ENCODE results near the gene TMUB2.
A peak's percentile ranks its signal among the peaks of the same experiment; 100 is the strongest.

Gene TMUB2

DNA sequence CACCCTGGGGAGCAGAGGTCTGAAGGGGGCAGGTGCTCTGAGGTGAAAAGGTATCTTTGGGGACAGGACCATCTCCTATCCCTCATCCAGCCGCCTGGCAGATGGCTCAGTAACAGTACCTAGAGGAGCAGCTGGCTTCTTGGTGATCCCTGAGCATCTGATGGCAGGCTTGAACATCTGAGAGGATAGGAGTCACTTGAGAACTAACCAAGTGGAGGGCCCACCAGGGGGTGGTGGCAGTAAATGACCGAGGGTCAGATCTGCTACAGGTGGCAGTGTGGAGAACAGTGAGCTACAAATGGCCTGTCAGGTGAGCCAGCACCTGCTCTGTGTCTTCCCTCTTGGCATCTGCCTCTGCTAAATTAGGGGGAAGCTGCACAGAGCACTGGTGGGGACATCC is 31.3 kb upstream of the TMUB2 start:
- TF ChIP-seq SIN3A (IDR thresholded peaks at IDR 0.05; ENCODE audit: borderline replicate concordance, insufficient read depth, low read length), result no peak
- no peak for TF ChIP-seq POLR2AphosphoS5 (IDR thresholded peaks at IDR 0.05; ENCODE audit: low read depth, low read length)
- no peak for TF ChIP-seq TAF1 (IDR thresholded peaks at IDR 0.05; ENCODE audit: borderline replicate concordance, insufficient read depth, low read length)
- TF ChIP-seq FOXP2 (optimal IDR thresholded peaks at IDR 0.05; ENCODE audit: borderline replicate concordance, extremely low read depth, extremely low read length, insufficient read depth), result no peak
- TF ChIP-seq, protein P1, sequence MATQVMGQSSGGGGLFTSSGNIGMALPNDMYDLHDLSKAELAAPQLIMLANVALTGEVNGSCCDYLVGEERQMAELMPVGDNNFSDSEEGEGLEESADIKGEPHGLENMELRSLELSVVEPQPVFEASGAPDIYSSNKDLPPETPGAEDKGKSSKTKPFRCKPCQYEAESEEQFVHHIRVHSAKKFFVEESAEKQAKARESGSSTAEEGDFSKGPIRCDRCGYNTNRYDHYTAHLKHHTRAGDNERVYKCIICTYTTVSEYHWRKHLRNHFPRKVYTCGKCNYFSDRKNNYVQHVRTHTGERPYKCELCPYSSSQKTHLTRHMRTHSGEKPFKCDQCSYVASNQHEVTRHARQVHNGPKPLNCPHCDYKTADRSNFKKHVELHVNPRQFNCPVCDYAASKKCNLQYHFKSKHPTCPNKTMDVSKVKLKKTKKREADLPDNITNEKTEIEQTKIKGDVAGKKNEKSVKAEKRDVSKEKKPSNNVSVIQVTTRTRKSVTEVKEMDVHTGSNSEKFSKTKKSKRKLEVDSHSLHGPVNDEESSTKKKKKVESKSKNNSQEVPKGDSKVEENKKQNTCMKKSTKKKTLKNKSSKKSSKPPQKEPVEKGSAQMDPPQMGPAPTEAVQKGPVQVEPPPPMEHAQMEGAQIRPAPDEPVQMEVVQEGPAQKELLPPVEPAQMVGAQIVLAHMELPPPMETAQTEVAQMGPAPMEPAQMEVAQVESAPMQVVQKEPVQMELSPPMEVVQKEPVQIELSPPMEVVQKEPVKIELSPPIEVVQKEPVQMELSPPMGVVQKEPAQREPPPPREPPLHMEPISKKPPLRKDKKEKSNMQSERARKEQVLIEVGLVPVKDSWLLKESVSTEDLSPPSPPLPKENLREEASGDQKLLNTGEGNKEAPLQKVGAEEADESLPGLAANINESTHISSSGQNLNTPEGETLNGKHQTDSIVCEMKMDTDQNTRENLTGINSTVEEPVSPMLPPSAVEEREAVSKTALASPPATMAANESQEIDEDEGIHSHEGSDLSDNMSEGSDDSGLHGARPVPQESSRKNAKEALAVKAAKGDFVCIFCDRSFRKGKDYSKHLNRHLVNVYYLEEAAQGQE (IDR thresholded peaks at IDR 0.05; ENCODE audit: insufficient read depth in 1 of 2, low read depth in 2 of 2, low read length in 2 of 2), result no peak

DNA sequence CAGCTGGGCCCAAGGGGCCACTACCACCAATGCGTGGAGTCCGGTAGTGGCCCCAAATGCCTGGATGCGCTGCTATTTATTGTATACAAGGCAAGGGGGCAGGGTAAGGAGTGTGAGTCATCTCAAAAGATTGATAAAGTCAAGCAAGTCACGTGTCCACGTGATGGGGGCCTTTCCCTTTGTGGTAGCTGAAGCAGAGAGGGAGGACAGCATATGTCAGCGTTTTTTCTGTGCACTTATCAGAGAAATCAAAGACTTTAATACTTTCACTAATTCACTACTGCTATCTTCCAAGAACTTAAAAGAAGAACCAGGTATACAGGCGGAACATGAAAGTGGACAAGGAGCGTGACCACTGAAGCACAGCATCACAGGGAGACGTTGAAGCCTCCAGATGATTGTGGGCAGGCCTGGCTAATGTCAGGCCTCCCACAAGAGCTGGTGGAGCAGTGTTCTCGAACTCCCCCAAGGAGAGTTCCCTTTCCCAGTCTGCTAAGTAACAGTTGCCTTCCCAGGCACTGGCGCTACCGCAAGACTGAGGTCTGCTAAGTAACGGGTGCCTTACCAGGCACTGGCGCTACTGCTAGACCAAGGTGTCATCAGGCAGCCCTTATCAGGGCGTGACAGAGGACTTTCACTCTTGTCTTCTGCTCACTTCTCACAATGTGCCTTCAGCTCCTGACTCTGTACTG is 27.1 kb upstream of the TMUB2 start:
- TF ChIP-seq, protein P1 (IDR thresholded peaks at IDR 0.05; ENCODE audit: insufficient read depth in 1 of 2, low read depth in 2 of 2, low read length in 2 of 2), result no peak
- no peak for TF ChIP-seq SIN3A (IDR thresholded peaks at IDR 0.05; ENCODE audit: borderline replicate concordance, insufficient read depth, low read length)
- no peak for TF ChIP-seq POLR2AphosphoS5 (IDR thresholded peaks at IDR 0.05; ENCODE audit: low read depth, low read length)
- TF ChIP-seq FOXP2 (optimal IDR thresholded peaks at IDR 0.05; ENCODE audit: borderline replicate concordance, extremely low read depth, extremely low read length, insufficient read depth), result no peak
- TF ChIP-seq TAF1 (IDR thresholded peaks at IDR 0.05; ENCODE audit: borderline replicate concordance, insufficient read depth, low read length), result no peak

DNA sequence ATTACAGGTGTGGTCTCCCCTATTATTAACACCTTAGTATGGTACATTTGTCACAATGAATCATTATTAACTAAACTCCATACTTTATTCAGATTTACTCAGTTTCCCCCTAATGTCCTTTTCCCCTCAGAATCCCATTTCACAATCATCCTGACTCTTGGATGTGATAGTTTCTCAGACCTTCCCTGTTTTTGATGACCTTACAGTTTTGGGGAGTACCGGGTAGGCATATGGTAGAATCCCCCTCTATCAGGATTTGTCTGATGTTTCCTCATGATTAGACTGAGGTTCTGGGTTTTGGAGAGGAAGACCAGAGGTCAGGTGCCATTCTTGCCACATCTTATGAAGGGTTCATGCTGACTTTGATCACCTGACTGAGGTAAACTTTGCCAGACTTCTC is 22.3 kb upstream of the TMUB2 start:
- TF ChIP-seq FOXP2 (optimal IDR thresholded peaks at IDR 0.05; ENCODE audit: borderline replicate concordance, extremely low read depth, extremely low read length, insufficient read depth) (no peak), TAF1 (IDR thresholded peaks at IDR 0.05; ENCODE audit: borderline replicate concordance, insufficient read depth, low read length) (no peak), POLR2AphosphoS5 (IDR thresholded peaks at IDR 0.05; ENCODE audit: low read depth, low read length) (no peak)

DNA sequence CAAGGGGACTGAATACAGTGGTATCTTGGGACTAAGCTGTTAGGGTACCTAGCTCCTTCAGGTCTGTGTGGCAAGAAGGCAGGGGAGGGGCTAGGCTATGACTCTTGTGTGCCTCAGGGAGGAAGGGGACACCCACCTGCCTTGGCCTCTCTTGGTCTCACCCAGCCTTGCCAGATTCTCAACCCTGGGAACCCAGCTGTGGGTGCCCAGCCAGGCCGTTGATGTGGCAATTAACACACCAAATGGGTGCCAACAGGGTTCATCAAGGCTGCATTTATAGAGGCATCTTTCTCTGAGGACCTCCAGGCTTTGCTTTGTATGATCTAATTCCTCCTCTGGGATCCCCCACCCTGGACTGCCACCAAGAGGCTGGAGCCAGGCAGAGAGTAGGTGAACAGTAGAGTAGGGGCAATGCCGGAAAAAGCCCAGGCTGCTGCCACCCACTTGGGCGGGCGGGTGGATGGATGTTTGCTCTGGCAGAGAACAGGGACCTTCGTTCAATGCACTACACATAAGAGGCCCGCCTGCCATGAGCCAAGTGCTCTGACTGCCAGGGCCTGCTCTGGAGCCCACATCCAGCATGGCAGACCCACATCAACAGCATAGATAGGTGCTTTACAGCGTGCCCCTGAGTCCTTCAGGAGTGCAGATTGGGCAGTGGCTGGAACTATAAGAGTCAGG is 19.5 kb upstream of the TMUB2 start:
- TF ChIP-seq TAF1 (IDR thresholded peaks at IDR 0.05; ENCODE audit: borderline replicate concordance, insufficient read depth, low read length) (0 out of 2 replicates have a peak, but pooled peaks have one; percentile 20), POLR2AphosphoS5 (IDR thresholded peaks at IDR 0.05; ENCODE audit: low read depth, low read length) (no peak; the same call in 1 of the 2 replicates)

DNA sequence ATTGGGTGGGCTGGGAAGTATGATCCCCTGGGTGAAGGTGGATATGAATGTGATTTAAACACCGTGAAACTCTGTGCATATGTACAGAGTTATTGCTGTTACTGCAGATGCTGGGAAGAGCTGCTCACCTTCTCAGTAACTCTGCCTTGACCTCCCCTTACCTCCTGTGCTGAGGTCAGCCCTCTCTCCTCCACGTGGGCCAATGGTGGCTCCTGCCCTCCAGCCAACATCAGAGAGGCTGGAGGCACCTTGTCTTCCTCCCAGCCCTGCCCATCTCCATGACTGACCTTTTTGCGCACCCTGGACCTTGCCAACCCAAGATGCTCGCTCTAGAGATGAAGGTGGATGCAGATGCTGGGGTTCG is 16.7 kb upstream of the TMUB2 start:
- TF ChIP-seq, protein P1 (IDR thresholded peaks at IDR 0.05; ENCODE audit: insufficient read depth in 1 of 2, low read depth in 2 of 2, low read length in 2 of 2), result no peak
- TF ChIP-seq SIN3A (IDR thresholded peaks at IDR 0.05; ENCODE audit: borderline replicate concordance, insufficient read depth, low read length) (no peak), FOXP2 (optimal IDR thresholded peaks at IDR 0.05; ENCODE audit: borderline replicate concordance, extremely low read depth, extremely low read length, insufficient read depth) (no peak), POLR2AphosphoS5 (IDR thresholded peaks at IDR 0.05; ENCODE audit: low read depth, low read length) (no peak), TAF1 (IDR thresholded peaks at IDR 0.05; ENCODE audit: borderline replicate concordance, insufficient read depth, low read length) (no peak)

All from PFSK-1 (cell line).